Fibroblast of the conjunctiva (primary cell): Measurements from ENCODE around the gene MMP15.

ENCODE experiments used
- DNase-seq: peaks from one replicate; pipeline ENCODE4 v3.0.0-alpha.2; 2010; ENCODE audit warnings: low read depth

MMP15 gene

DNA sequence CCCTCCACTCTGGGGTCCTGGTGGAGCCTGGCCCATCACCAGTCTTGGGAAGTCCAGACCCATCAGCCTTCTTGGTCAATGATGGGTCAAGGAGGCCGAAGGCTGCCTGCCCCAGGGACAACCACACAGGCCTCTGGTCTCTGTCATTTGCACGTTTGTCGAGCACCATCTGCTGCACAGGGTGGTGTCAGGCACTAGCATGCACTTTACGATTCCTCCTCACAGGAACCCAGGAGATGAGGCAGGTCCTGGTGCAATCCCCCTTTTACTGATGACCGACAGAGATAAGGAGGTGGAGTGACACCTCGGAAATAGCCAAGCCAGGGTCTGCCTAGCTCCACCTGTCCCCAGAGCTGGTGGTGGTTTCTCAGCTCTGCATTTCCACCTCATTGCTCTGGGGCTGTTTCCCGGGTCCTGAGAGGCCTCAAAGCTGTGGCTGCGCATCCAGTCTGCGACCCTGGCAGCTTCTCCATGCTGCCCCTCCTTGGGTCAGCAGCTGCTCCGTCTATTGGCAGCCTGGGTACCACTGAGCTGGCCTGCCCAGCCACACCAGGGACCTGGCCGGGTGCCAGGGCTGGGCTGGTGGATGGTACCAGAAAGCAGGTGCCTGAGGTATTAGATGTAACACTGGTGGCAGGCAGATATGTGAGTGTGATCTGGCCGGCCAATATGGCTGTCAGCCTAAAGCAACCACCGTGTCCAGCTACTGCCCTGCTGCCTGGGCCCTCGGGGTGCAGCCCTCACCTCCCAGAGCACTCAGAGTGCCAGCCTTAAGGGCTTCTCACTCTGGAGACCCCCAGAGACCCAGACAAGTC is 10.0 kb downstream of the MMP15 start:
- no peak for DNase-seq

DNA sequence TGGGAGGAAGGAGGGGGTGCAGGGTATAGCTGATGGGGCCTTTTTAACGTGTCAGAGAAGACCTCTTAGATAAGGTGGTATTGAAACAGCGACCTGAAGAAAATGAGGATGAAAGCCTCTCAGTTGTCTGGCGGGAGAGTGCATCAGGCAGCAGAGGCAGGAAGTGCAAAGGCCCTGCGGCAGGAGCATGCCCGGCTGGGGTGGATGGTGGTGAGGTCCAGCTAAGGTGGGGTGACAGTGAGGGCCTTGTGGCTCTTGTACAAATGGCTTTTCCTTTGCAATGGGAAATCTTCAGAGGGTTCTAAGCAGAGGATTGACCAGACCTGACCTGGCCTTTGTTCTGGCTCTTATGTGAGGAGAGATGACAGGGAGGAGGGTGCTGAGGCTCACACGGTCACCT is 11.4 kb downstream of the MMP15 start:
- no peak for DNase-seq

DNA sequence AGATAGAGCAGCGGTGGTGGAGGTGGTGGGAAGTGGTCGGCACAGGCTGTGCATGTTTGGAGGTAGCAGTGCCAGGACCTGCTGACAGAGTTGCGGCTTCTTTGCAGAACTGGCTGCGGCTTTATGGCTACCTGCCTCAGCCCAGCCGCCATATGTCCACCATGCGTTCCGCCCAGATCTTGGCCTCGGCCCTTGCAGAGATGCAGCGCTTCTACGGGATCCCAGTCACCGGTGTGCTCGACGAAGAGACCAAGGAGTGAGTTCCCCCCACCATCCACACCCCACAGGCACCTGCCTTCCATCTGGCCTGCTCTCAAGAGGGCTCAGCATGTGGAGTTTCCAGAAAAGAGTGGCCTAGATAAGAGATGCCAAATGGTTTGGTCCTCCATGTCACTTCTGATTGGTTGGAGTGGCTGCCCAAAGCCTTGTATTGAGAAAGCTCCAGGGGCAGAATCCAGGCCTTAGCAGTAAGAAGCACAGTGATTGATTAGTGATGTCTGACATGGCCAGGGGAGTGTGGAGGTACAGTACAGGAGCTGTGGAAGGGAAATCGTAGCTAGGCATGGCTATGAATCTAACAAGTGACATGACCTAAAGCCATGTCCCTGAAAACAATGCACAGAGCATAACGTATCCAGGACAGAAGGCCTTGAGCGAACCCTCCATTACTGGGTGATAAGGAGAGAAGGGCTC is 12.0 kb downstream of the MMP15 start:
- DNase-seq, result no peak

DNA sequence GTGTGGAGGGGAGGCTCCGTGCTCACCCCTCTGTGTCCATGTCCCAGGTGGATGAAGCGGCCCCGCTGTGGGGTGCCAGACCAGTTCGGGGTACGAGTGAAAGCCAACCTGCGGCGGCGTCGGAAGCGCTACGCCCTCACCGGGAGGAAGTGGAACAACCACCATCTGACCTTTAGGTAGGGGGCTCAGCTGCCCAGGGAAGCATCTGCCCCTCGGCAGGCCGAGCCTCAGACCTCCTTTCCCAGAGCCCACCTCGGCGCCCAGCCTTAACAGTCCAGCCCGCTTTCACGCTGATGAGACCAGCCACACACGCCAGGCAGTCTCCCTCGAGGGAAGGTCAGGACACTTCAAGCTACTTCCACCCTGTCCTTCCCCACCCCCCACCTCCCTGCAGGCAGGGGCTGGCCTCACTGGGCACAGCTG is 12.7 kb downstream of the MMP15 start:
- DNase-seq, result no peak

DNA sequence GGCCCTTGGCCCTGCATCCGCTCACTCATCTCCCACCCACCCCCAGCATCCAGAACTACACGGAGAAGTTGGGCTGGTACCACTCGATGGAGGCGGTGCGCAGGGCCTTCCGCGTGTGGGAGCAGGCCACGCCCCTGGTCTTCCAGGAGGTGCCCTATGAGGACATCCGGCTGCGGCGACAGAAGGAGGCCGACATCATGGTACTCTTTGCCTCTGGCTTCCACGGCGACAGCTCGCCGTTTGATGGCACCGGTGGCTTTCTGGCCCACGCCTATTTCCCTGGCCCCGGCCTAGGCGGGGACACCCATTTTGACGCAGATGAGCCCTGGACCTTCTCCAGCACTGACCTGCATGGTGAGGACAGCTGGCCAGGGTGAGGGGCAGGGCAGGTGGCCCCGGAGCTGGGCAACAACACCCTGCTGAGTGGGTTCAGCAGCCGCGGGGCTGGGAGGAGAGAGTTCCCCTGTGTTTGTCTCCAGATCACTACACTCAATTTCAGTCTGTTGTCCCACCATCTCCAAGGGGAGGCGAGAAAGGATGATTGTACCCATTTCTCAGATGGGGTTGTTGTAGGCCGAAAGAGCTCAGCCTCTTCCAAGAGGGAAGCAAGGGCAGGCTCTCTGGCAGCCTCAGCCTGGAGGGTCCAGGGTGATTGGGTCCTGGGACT is 14.4 kb downstream of the MMP15 start:
- DNase-seq, result no peak

DNA sequence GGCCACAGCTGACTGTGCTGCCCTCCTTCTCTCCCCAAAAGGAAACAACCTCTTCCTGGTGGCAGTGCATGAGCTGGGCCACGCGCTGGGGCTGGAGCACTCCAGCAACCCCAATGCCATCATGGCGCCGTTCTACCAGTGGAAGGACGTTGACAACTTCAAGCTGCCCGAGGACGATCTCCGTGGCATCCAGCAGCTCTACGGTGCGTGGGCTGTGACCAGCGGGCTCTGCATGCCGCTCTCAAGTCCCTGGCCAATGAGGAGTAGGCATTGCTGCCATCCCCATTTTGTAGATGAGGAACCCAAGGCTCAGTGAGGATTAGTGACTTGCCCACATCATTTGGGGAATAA is 14.9 kb downstream of the MMP15 start:
- DNase-seq, result no peak

DNA sequence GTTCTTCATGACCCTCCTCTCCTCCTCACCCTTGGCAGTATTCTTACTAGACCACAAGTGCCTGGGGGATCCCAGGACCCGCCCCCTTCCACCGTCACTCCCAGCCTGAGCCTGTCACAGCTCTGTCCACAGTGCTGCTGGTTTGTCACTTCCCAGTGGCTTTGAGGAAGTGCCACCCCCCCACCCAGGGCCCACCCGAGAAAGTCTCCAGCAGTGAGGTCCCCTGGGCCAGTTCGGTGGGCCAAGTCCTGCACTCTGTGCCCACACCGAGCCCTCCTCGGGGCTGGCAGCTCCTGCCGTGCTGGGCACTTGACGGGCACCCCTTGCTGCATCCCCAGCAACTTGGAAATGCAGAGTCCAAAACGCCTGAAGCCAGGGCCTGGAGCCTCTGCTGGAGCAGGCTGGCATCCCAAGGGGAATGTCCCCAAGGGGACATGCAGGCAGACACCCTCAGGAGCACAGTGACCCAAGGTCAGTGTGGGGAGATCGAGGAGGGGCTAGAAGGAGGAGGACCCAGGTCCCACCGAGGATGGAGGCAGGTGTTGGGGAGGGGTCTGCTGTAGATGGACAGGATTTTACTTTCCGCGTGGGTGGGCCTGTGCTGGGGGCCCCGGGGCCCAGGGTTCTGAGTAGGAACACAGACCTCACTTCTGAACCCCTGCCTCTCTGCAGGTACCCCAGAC is 15.5 kb downstream of the MMP15 start:
- DNase-seq, result no peak

DNA sequence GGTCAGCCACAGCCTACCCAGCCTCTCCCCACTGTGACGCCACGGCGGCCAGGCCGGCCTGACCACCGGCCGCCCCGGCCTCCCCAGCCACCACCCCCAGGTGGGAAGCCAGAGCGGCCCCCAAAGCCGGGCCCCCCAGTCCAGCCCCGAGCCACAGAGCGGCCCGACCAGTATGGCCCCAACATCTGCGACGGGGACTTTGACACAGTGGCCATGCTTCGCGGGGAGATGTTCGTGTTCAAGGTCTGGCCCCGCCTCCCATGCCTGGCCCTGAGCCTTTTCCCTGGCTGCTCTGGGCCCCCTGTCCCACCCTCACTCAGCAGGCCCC is 16.0 kb downstream of the MMP15 start:
- no peak for DNase-seq

DNA sequence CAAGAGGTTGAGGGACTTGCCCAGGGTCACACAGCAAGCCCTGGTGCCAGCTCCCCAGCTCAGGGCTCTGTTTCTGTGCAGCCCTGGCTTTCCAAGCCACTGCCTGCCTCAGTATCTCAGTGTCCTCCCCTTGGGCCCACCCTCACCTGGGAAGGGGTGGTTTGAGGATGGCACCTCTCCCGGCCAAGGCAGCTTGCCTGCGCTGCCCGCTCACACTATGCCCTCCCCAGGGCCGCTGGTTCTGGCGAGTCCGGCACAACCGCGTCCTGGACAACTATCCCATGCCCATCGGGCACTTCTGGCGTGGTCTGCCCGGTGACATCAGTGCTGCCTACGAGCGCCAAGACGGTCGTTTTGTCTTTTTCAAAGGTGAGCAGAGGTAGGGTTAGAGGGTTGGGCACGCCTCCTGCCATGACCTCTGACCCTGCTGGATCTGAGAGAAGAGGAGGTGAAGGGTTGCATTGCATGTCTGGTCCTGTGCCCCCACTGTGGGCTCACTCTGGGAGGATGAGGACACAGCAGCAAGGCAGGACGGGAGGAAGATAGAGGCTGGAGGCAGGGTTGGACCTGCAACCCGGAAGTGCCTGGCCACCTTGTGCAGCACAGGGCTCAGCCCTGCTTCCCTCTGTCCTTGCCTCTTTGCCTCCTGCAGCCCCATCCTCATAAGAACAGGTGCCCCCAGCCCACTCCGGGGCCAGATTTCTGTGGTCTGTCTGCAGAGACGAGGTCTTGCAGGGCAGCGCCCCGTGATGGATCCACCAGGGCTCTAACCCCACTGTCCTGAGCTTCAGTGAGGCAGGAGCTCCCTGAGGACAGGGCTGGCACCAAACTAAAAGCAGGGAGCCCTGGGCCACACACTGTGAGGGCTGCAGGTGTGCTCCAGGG is 16.7 kb downstream of the MMP15 start:
- DNase-seq, result no peak

DNA sequence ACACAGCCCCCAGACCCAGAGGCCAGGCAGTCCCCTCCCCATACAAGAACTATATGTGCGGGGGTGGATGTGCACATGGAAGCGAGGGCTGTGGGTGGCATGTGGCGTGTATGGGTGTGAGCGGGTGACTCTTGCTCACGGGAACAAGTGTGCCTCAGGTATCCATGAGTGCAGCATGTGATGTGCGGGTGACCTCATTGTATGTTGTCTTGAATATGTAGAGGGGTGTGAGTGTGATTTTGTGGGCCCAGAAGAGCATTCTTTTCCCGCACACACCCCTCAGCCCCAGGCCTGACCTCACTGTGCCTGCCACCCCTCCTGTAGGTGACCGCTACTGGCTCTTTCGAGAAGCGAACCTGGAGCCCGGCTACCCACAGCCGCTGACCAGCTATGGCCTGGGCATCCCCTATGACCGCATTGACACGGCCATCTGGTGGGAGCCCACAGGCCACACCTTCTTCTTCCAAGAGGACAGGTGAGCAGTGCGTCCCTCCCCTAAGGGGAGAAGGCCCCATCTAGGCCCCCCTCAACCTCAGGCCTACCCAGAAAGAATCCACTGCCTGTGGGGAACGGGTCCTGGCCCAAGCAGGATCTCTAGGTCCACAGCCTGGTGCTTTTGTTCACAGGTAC is 17.4 kb downstream of the MMP15 start:
- no peak for DNase-seq

DNA sequence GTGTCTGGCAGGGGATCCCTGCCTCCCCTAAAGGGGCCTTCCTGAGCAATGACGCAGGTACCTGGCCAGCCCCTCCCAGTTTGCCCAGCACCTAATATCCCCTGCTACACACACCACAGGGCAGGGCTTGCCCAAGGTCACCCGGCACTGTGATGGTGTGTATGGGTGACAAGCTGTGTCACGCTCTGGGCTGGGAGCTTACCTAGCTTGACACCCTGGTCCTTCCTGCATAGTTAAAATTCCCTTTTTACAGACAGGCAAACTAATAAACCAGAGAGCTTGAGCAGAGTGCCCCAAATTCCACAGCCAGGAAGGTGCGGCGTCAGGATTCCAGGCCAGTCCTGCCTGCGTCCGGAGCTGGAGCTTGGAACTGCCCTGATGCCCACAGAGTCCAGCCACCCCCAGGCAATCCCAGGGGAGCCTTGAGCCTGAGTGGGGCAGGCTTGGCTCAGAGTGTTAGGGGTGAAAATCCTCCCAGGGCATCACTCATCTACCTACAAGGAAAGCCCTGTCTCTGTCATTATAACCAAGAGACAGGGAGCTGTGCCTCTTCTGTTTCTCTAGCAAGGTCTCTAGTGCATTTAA is 18.1 kb downstream of the MMP15 start:
- DNase-seq, result no peak

DNA sequence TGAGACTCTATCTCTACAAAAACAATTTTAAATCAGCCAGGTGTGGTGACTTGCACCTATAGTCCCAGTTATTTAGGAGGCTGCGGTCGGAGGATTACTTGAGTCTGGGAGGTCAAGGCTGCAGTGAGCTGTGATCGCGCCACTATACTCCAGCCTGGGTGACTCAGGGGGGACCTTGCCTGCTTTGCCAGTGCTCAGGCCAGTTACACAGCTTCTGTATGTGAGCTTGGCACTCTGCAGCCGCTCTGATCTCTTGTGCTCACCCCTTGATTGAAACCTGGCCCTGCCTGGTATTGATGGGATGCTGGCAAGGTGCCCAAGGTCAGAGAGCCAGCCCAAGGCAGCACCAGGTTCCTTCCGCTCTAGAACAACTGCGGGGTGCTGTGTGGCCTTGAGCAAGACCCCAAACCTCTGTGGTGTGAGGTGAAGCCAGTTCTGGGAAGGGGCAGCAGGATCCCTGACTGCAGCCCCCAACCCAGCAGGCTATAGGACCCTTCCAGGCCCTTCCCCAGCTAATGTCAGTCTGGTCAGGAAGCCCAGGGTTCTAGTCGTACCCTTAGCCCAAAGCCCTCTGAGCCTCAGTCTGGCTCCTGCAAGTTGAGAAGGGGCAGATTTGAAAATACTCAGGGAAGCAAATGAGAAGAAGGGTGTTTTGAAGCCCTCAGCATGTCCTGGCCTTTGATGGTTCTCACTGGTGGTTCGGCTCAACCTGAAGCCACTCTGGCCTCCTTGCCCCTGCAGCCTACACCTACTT is 18.9 kb downstream of the MMP15 start:
- no peak for DNase-seq

DNA sequence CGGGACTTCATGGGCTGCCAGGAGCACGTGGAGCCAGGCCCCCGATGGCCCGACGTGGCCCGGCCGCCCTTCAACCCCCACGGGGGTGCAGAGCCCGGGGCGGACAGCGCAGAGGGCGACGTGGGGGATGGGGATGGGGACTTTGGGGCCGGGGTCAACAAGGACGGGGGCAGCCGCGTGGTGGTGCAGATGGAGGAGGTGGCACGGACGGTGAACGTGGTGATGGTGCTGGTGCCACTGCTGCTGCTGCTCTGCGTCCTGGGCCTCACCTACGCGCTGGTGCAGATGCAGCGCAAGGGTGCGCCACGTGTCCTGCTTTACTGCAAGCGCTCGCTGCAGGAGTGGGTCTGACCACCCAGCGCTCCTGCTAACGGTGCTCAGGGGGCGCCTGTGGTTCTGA is 19.5 kb downstream of the MMP15 start:
- no peak for DNase-seq

DNA sequence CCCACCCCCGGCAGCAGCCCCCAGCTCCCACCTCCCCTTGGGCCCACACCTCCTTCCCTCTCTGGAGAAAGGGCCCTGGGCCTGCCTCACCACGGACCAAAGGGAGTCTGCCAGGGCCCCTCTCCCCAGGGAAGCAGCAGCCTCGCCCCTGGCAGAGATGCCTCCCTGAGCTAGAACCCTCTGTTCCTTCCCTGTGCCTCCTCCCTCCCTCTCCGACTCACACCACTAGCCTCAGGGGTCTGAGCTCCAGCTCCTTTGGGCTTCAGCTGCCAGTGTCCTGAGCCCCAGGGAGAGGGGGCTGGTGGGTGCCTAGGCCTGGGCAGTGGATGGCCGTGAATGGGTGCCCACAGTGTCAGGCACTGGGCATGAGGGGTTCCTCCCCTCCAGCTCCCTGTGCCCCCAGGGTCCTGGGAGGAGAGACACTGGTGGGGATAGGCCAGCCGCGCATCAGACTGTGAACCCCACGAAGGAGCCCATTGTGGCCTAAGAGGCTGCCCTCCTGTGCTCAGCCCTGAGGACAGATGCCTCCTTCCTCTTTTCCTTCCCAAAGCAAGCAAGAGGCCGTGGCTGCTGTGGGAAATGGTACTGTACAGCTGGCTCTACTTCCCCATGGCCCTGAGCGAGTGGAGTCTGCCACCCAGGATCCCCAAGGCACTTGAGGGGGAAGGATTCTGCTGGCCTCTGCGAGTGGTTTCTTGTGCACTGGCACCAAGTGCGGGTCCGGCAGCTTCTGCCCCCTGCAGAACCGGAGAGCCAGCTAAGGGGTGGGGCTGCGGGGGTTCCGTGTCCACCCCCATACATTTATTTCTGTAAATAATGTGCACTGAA is 20.7 kb downstream of the MMP15 start:
- no peak for DNase-seq

DNA sequence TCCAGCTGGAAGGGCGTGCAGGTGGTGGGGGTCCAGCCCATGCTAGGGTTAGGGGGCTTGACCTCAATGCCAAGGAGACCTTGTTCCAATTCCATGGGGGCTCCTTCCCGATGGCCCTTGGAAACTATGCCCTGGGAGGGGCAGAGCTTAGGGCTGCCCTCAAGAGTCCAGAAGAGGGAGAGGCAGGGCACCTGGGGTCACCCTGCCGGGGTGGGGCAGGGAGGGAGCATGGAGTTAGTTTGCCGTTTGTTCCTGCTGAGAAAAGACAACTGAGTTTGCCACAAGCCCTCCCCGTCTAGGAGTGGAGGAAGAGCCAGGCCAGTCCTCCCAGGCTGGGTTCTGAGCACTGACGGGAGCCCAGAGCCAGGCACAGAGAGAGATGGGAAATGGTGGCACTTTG is 21.4 kb downstream of the MMP15 start:
- no peak for DNase-seq

DNA sequence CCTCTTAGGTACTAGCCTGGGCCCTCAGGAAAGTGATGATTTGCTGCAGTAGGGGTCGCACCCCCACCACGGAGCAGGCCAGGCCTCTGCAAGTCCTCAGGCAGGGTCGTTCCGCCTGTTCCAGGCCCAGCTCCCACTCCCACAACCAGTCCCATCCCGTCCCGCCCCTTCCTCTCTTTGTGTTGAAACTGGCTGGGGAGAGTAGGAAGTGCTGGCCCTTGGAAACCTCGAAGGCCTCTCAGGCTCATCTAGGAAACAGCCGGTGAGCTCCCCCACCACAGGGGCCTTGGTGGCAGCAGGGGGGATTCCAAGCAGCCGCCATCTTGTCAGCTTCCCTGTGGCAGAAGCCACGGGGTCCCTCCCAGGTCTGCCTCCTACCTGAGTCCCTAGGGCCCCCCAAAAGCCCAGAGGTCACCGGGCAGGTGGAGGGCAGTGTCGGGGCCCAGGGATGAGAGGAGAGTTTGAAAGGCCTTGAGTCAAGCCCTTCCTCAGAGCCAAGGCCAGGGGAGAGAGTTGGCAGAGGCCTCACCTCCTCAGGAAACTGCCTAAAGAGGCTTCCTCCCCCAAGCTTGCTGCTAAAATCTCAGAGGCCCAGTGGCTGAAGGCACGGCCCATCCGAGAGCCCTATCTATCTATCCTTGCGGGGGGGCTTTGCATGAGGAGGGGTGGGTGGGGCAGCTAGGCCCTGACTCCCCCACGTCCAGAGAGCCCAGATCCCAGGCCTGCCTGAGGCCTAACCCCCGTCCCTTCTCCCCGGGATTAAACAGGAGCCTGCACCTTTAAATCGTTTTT is 22.2 kb downstream of the MMP15 start:
- no peak for DNase-seq

DNA sequence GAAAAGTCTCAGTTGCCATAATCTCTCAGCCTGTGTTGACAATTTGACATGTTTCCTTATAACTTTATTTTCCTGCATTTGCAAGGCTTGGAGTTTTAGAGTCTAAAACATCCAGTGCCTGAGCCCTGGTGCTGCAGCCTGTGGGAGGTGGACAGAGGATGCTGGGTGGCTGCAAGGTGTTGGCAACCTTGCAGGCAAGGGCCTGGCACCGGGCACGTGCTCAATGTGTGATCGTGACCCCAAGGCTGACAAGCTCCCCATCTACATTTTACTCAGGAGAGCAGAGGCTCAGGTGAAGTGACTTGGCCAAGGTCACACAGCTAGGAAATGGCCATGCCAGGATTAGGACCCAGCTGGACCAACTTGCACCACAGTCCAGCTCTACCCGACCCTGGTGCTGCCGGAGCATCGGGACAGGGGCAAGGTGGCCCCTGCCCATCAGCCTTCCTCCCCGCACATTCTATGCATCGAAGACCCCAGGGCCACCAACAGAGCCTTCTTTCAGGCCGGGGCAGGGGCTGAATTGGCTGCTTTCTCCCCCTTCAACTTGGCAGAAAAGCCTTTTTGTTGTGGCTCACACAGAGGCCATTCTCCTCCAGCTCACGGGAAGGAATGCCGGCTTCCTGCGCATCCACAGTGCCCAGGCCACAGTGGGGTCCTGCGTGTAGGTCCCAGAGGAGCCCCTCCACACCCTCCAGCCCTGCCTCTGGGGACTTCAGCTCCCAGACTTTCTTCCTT is 23.1 kb downstream of the MMP15 start:
- no peak for DNase-seq
